Keratinocyte (primary cell): ENCODE results near the gene ASB15. TPM values are rescaled to one million over a fixed set of nuclear protein-coding genes. Genes with fewer than 3 reads are reported as not detected.

ENCODE experiments used
- DNase-seq: peaks from one replicate; pipeline ENCODE4 v3.0.0-alpha.2; 2011; ENCODE audit warnings: low read depth, missing footprints, low spot score
- FAIRE-seq: peaks from 2 replicates; lab custom pipeline; 2011; peaks lifted over from hg19 to GRCh38; lab: Jason Lieb, UNC
- H2AFZ ChIP-seq: 2 replicates; pipeline ENCODE4 v1.6.0; 2012; ENCODE audit warnings: low read length, control low read depth, inconsistent platforms; ENCODE audit not compliant: control insufficient read depth
- H3K27ac ChIP-seq: 2 replicates; pipeline ENCODE4 v1.5.1; 2011; ENCODE audit warnings: low read length; ENCODE audit not compliant: control insufficient read depth, insufficient read depth
- H3K27me3 ChIP-seq: 3 replicates; pipeline ENCODE4 v1.6.0; 2011; ENCODE audit warnings: low read length; ENCODE audit not compliant: control insufficient read depth, insufficient read depth; ENCODE audit errors: extremely low read depth
- H3K36me3 ChIP-seq, 2 experiments: 2 replicates in 1 of 2; 3 replicates in 1 of 2; pipeline ENCODE4 v1.5.1; 2011; ENCODE audit warnings: low read length in 2 of 2, mild to moderate bottlenecking in 1 of 2; ENCODE audit not compliant: control insufficient read depth in 2 of 2, insufficient read depth in 2 of 2; ENCODE audit errors: extremely low read depth in 1 of 2
- H3K4me1 ChIP-seq: 3 replicates; pipeline ENCODE4 v1.5.1; 2011; ENCODE audit warnings: low read length; ENCODE audit not compliant: control insufficient read depth, insufficient read depth; ENCODE audit errors: extremely low read depth
- H3K4me2 ChIP-seq: 3 replicates; pipeline ENCODE4 v1.6.0; 2011; ENCODE audit warnings: low read depth, low read length; ENCODE audit not compliant: control insufficient read depth, insufficient read depth; ENCODE audit errors: extremely low read depth
- H3K4me3 ChIP-seq, 3 experiments: fragments of 200-600 bp in 1 of 3; sonication (generic) in 1 of 3; 2 replicates in 2 of 3; 3 replicates in 1 of 3; pipeline ENCODE4 v1.5.1; 2011 to 2016; ENCODE audit warnings: low read length in 3 of 3, mild to moderate bottlenecking in 3 of 3, control low read depth in 2 of 3, inconsistent platforms in 1 of 3, low read depth in 1 of 3, mixed read lengths in 1 of 3, mixed run types in 1 of 3, moderate library complexity in 1 of 3; ENCODE audit not compliant: control insufficient read depth in 2 of 3, insufficient read depth in 2 of 3; ENCODE audit errors: extremely low read depth in 1 of 3
- H3K79me2 ChIP-seq: 2 replicates; pipeline ENCODE4 v1.6.0; 2012; ENCODE audit warnings: low read length; ENCODE audit not compliant: control insufficient read depth, insufficient read depth
- H3K9ac ChIP-seq: 3 replicates; pipeline ENCODE4 v1.6.0; 2011; ENCODE audit warnings: low read length; ENCODE audit not compliant: control insufficient read depth, insufficient read depth; ENCODE audit errors: extremely low read depth
- H3K9me1 ChIP-seq: 3 replicates; pipeline ENCODE4 v1.6.0; 2011; ENCODE audit warnings: low read length; ENCODE audit not compliant: control insufficient read depth, insufficient read depth; ENCODE audit errors: extremely low read depth
- H3K9me3 ChIP-seq: 2 replicates; pipeline ENCODE4 v1.5.1; 2012; ENCODE audit warnings: low read depth, low read length; ENCODE audit not compliant: control insufficient read depth
- H4K20me1 ChIP-seq: 3 replicates; pipeline ENCODE4 v1.6.0; 2011; ENCODE audit warnings: low read length; ENCODE audit not compliant: control insufficient read depth, insufficient read depth; ENCODE audit errors: extremely low read depth
- EZH2 ChIP-seq: IDR thresholded peaks from one replicate; pipeline ENCODE4 v1.6.1; 2012; ENCODE audit warnings: inconsistent platforms, mild to moderate bottlenecking, low read length, moderate library complexity
- dilution Hi-C: fragments of 300-500 bp; cut with MboI; formaldehyde crosslinking; loops from one replicate; pipeline ENCODE4 v1.7.0; 2020; ENCODE audit warnings: low sequenced_read_pairs; ENCODE audit not compliant: extremely low pct_ligation_motif_present
- polyA plus RNA-seq, 5 experiments: library from polyadenylated mRNA; depleted of rRNA in 3 of 5; stranded (reverse) in 3 of 5; stranded (forward) in 1 of 5; unstranded in 1 of 5; fragments of >200 nt; gene quantifications; 1 replicate in 1 of 5; 2 replicates in 3 of 5; 3 replicates in 1 of 5; pipeline versions ENCODE4 v1.2.1 to v1.2.3, GENCODE V29; 2011 to 2012; ENCODE audit warnings: missing spikeins in 2 of 5, low read depth in 1 of 5, low replicate concordance in 1 of 5
- TF ChIP-seq, protein P1 (sequence below), 3 experiments: IDR thresholded peaks in 1 of 3; conservative IDR thresholded peaks in 1 of 3; optimal IDR thresholded peaks in 1 of 3; 2 replicates in 2 of 3; 3 replicates in 1 of 3; pipeline versions ENCODE3 to v1.5.1; 2011; ENCODE audit warnings: low read length in 3 of 3, mild to moderate bottlenecking in 3 of 3, moderate library complexity in 2 of 3, control low read depth in 1 of 3, inconsistent platforms in 1 of 3; ENCODE audit not compliant: insufficient read depth in 2 of 3; ENCODE audit errors: extremely low read depth in 1 of 3

ASB15 gene
- polyA plus RNA-seq, 1 donor (not counting 4 experiments of a cell fraction or from before 2014, with no cell fraction given): not detected

DNA sequence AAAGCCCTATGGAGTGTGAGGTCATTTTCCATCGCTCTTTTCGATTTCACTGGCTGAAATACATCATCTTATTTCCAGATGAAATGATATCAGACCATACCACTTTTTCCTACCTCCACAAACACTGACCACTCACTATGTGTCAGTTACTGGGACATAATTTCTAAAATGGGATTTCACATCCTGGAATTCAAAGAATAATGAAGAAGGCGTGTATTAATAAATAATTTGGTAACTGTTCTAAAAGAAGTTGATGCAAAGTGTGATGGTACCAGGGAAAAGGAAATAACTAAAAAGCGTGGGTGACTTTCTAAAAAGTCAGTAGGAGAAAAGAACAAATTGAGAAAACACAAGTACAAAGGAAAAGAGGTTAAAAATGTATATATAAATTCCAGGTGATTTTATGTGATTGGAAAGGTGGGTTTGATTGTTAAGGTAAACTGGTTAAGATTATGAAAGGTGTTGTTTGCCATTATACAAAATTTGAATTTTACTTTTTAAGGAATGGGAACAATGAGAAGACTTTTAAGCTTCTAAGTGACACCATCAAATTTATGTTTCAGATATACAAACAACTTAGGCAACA lies 43.2 kb upstream of the ASB15 start:
- TF ChIP-seq, protein P1, sequence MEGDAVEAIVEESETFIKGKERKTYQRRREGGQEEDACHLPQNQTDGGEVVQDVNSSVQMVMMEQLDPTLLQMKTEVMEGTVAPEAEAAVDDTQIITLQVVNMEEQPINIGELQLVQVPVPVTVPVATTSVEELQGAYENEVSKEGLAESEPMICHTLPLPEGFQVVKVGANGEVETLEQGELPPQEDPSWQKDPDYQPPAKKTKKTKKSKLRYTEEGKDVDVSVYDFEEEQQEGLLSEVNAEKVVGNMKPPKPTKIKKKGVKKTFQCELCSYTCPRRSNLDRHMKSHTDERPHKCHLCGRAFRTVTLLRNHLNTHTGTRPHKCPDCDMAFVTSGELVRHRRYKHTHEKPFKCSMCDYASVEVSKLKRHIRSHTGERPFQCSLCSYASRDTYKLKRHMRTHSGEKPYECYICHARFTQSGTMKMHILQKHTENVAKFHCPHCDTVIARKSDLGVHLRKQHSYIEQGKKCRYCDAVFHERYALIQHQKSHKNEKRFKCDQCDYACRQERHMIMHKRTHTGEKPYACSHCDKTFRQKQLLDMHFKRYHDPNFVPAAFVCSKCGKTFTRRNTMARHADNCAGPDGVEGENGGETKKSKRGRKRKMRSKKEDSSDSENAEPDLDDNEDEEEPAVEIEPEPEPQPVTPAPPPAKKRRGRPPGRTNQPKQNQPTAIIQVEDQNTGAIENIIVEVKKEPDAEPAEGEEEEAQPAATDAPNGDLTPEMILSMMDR (optimal IDR thresholded peaks at IDR 0.05 in 1 of 3, IDR thresholded peaks at IDR 0.05 in 1 of 3, conservative IDR thresholded peaks at IDR 0.05 in 1 of 3; ENCODE audit: extremely low read depth in 1 of 3, insufficient read depth in 2 of 3, low read length in 3 of 3): no peak
- no peak for TF ChIP-seq EZH2
- H3K9ac ChIP-seq: peak overlapping the region; percentile 96
- no peaks in the 10 kb centered on the region for H4K20me1 ChIP-seq
- DNase-seq (no peak), FAIRE-seq (no peak)
- H3K79me2 ChIP-seq: peaks cover 11% of the 10 kb centered on the region
- dilution Hi-C loops: no loop called here
- peak overlapping the region; percentile 69 to 99 (median 85) for H3K4me3 ChIP-seq
- no peaks in the 10 kb centered on the region for H3K9me1 ChIP-seq
- H3K4me2 ChIP-seq: peak overlapping the region; percentile 93
- H3K36me3 ChIP-seq: no peaks in the 10 kb centered on the region
- H3K27ac ChIP-seq: peak overlapping the region; percentile 58
- H2AFZ ChIP-seq: peak overlapping the region; percentile 100
- no peaks in the 10 kb centered on the region for H3K9me3 ChIP-seq
- peaks cover 11% of the 10 kb centered on the region for H3K4me1 ChIP-seq
- H3K27me3 ChIP-seq: no peaks in the 10 kb centered on the region

DNA sequence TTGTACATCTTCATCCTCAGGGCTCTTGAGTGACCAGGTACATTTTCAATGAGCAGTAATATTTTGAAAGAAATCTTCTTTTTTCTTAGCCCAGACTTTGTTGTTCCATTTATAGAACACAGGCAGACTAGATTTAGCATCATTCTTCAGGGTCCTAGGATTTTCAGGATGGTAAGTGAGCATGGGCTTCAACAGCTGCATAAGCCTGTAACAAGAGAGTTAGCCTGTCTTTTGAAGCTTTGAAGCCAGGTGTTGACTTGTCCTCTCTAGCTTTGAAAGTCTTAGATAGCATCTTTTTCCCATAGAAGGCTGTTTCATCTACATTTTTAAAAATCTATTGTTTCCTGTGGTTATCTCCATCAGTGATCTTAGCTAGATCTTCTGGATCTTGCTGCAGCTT lies 39.5 kb upstream of the ASB15 start:
- H3K27ac ChIP-seq: no peak overlapping the region
- no peak overlapping the region for H3K4me2 ChIP-seq
- H3K4me3 ChIP-seq: no peak overlapping the region
- H3K36me3 ChIP-seq: no peaks in the 10 kb centered on the region
- no peaks in the 10 kb centered on the region for H3K9me1 ChIP-seq
- H3K9me3 ChIP-seq: no peaks in the 10 kb centered on the region
- DNase-seq: no peak
- dilution Hi-C loops: no loop called here
- H4K20me1 ChIP-seq: no peaks in the 10 kb centered on the region
- no peak for TF ChIP-seq EZH2
- TF ChIP-seq, protein P1 (optimal IDR thresholded peaks at IDR 0.05 in 1 of 3, IDR thresholded peaks at IDR 0.05 in 1 of 3, conservative IDR thresholded peaks at IDR 0.05 in 1 of 3; ENCODE audit: extremely low read depth in 1 of 3, insufficient read depth in 2 of 3, low read length in 3 of 3): no peak
- peaks cover 4% of the 10 kb centered on the region for H3K79me2 ChIP-seq
- no peak overlapping the region for H3K9ac ChIP-seq
- peaks cover 3% of the 10 kb centered on the region for H3K4me1 ChIP-seq
- no peak overlapping the region for H2AFZ ChIP-seq
- no peak for FAIRE-seq
- no peaks in the 10 kb centered on the region for H3K27me3 ChIP-seq
